Measurements from ENCODE around the gene CRK. TPM values are rescaled to one million over a fixed set of nuclear protein-coding genes. Genes with fewer than 3 reads are reported as not detected.
"Not testable (repeated sequence)": the region's sequence is repeated elsewhere in the genome, so short reads cannot be mapped to it uniquely, and the experiment has no call there.

The CRK gene
- total RNA-seq, 1 experiment from 2014 or later = 72.3 TPM

GRCh38 chr17:1420981-1421380 lies 35.1 kb downstream of the CRK start:
- no peaks in the 10 kb centered on the region for H3K4me1 ChIP-seq
- H3K4me3 Mint-ChIP-seq (ENCODE audit: unreplicated experiment) = no peak overlapping the region
- no peaks in the 10 kb centered on the region for H3K27me3 ChIP-seq (replicated peaks; ENCODE audit: control insufficient read depth, insufficient read depth, low read length)
- CTCF ChIA-PET = no interaction called here
- H3K4me3 ChIP-seq (ENCODE audit: low read depth, low read length) = no peak overlapping the region
- intact Hi-C loops (cut with micrococcal nuclease; ENCODE audit: unreplicated experiment) = no loop called here
- H3K27ac Mint-ChIP-seq (ENCODE audit: unreplicated experiment) = no peak overlapping the region
- H3K9me3 ChIP-seq = no peaks in the 10 kb centered on the region
- POLR2A ChIA-PET = no interaction called here
- no peaks in the 10 kb centered on the region for H3K27me3 Mint-ChIP-seq (ENCODE audit: insufficient read depth, unreplicated experiment)
- BruUV-seq (replicated peaks) = TSS peak; percentile 37
- peaks cover 6% of the 10 kb centered on the region for H3K4me1 Mint-ChIP-seq (ENCODE audit: low read depth, unreplicated experiment)
- DNase-seq = no peak
- peaks cover 85% of the 10 kb centered on the region for H3K36me3 Mint-ChIP-seq (ENCODE audit: insufficient read depth, unreplicated experiment)
- peaks cover 3% of the 10 kb centered on the region; the same call in 1 of the 2 replicates for H3K36me3 ChIP-seq (ENCODE audit: control insufficient read depth, insufficient read depth, low read length)
- TF ChIP-seq, protein P1, sequence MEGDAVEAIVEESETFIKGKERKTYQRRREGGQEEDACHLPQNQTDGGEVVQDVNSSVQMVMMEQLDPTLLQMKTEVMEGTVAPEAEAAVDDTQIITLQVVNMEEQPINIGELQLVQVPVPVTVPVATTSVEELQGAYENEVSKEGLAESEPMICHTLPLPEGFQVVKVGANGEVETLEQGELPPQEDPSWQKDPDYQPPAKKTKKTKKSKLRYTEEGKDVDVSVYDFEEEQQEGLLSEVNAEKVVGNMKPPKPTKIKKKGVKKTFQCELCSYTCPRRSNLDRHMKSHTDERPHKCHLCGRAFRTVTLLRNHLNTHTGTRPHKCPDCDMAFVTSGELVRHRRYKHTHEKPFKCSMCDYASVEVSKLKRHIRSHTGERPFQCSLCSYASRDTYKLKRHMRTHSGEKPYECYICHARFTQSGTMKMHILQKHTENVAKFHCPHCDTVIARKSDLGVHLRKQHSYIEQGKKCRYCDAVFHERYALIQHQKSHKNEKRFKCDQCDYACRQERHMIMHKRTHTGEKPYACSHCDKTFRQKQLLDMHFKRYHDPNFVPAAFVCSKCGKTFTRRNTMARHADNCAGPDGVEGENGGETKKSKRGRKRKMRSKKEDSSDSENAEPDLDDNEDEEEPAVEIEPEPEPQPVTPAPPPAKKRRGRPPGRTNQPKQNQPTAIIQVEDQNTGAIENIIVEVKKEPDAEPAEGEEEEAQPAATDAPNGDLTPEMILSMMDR (IDR thresholded peaks at IDR 0.05; ENCODE audit: insufficient read depth in 1 of 2, low read depth in 1 of 2, low read length in 1 of 2, severe bottlenecking in 1 of 2, unreplicated experiment in 1 of 2) = no peak
- H3K9me3 Mint-ChIP-seq (ENCODE audit: unreplicated experiment) = no peaks in the 10 kb centered on the region

DNA sequence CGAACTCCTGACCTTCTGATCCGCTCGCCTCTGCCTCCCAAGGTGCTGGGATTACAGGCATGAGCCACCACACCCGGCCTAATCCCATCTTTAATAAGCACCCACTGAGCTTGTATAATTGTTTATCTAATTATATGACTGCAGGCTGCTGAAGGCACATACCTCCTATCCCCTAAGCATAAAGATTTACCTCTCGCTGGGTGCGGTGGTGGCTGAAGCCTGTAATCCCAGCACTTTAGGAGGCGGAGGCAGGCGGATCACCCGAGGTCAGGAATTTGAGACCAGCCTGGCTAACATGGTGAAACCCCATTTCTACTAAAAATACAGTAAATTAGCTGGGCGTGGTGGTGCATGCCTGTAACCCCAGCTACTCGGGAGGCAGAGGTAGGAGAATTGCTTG lies 35.9 kb downstream of the CRK start:
- Histone ChIP-seq H3K27me3 (replicated peaks; ENCODE audit: control insufficient read depth, insufficient read depth, low read length) (no peaks in the 10 kb centered on the region), H3K9me3 (no peaks in the 10 kb centered on the region), H3K4me1 (no peaks in the 10 kb centered on the region), H3K36me3 (ENCODE audit: control insufficient read depth, insufficient read depth, low read length) (0 out of 2 replicates have a peak, but pooled peaks cover 3% of the 10 kb centered on the region), H3K4me3 (ENCODE audit: low read depth, low read length) (no peak overlapping the region)
- Mint-ChIP-seq H3K36me3 (ENCODE audit: insufficient read depth, unreplicated experiment) (peaks cover 83% of the 10 kb centered on the region), H3K27ac (ENCODE audit: unreplicated experiment) (no peak overlapping the region), H3K4me1 (ENCODE audit: low read depth, unreplicated experiment) (peaks cover 6% of the 10 kb centered on the region), H3K9me3 (ENCODE audit: unreplicated experiment) (no peaks in the 10 kb centered on the region), H3K4me3 (ENCODE audit: unreplicated experiment) (no peak overlapping the region), H3K27me3 (ENCODE audit: insufficient read depth, unreplicated experiment) (no peaks in the 10 kb centered on the region)
- ChIA-PET CTCF (interaction anchor here (1.2 kb wide), 1 partner anchor 29 kb away, joined by 3 read pairs; no protein-coding TSS in a partner anchor), POLR2A (no interaction called here)
- no peak for DNase-seq
- intact Hi-C loops (cut with micrococcal nuclease; ENCODE audit: unreplicated experiment) = no loop called here
- TF ChIP-seq, protein P1 (IDR thresholded peaks at IDR 0.05; ENCODE audit: insufficient read depth in 1 of 2, low read depth in 1 of 2, low read length in 1 of 2, severe bottlenecking in 1 of 2, unreplicated experiment in 1 of 2) = no peak
- no TSS peak for BruUV-seq (replicated peaks)

DNA sequence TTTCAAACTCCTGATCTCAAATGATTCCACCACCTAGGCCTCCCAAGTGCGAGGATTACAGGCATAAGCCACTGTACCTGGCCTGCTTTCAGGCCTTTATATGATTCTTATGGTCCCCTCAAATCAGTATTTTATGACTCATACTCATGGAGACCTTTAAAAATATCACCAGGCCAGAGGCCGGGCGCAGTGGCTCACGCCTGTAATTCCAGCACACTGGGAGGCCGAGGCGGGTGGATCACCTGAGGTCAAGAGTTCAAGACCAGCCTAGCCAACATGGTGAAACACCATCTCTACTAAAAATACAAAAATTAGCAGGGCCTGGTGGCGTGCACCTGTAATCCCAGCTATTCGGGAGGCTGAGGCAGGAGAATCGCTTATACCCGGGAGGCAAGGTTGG lies 37.6 kb downstream of the CRK start:
- H3K36me3 ChIP-seq (ENCODE audit: control insufficient read depth, insufficient read depth, low read length); DNase-seq; BruUV-seq (replicated peaks); H3K4me1 ChIP-seq; H3K27me3 Mint-ChIP-seq (ENCODE audit: insufficient read depth, unreplicated experiment); H3K4me1 Mint-ChIP-seq (ENCODE audit: low read depth, unreplicated experiment); H3K4me3 ChIP-seq (ENCODE audit: low read depth, low read length); H3K27me3 ChIP-seq (replicated peaks; ENCODE audit: control insufficient read depth, insufficient read depth, low read length); H3K9me3 ChIP-seq; H3K4me3 Mint-ChIP-seq (ENCODE audit: unreplicated experiment); POLR2A ChIA-PET; H3K27ac Mint-ChIP-seq (ENCODE audit: unreplicated experiment): not testable (repeated sequence)
- CTCF ChIA-PET = interaction anchor here (0.7 kb wide), 1 partner anchor 23 kb away, joined by 3 read pairs; no protein-coding TSS in a partner anchor
- intact Hi-C loops (cut with micrococcal nuclease; ENCODE audit: unreplicated experiment) = loop anchor here (10.0 kb wide), 1 partner anchor 54 kb away; no protein-coding TSS in a partner anchor
- peaks cover 76% of the 10 kb centered on the region for H3K36me3 Mint-ChIP-seq (ENCODE audit: insufficient read depth, unreplicated experiment)
- H3K9me3 Mint-ChIP-seq (ENCODE audit: unreplicated experiment) = peaks cover 12% of the 10 kb centered on the region

- peaks cover 12% of the 10 kb centered on the region for H3K9me3 Mint-ChIP-seq (ENCODE audit: unreplicated experiment)
- H3K27me3 ChIP-seq (replicated peaks; ENCODE audit: control insufficient read depth, insufficient read depth, low read length) = no peaks in the 10 kb centered on the region
- peaks cover 6% of the 10 kb centered on the region; the same call in 1 of the 2 replicates for H3K4me1 ChIP-seq
- no peaks in the 10 kb centered on the region for H3K27me3 Mint-ChIP-seq (ENCODE audit: insufficient read depth, unreplicated experiment)
- H3K4me1 Mint-ChIP-seq (ENCODE audit: low read depth, unreplicated experiment) = peaks cover 9% of the 10 kb centered on the region
- intact Hi-C loops (cut with micrococcal nuclease; ENCODE audit: unreplicated experiment) = loop anchor here (10.0 kb wide), 1 partner anchor 52 kb away; no protein-coding TSS in a partner anchor
- DNase-seq = no peak
- no peak overlapping the region for H3K27ac Mint-ChIP-seq (ENCODE audit: unreplicated experiment)
- H3K36me3 ChIP-seq (ENCODE audit: control insufficient read depth, insufficient read depth, low read length) = no peaks in the 10 kb centered on the region
- H3K9me3 ChIP-seq = 0 out of 2 replicates have a peak, but pooled peaks cover 3% of the 10 kb centered on the region
- no TSS peak for BruUV-seq (replicated peaks)
- H3K36me3 Mint-ChIP-seq (ENCODE audit: insufficient read depth, unreplicated experiment) = peaks cover 56% of the 10 kb centered on the region
- no peak overlapping the region for H3K4me3 Mint-ChIP-seq (ENCODE audit: unreplicated experiment)
- H3K4me3 ChIP-seq (ENCODE audit: low read depth, low read length) = no peak overlapping the region
- TF ChIP-seq, protein P1 (IDR thresholded peaks at IDR 0.05; ENCODE audit: insufficient read depth in 1 of 2, low read depth in 1 of 2, low read length in 1 of 2, severe bottlenecking in 1 of 2, unreplicated experiment in 1 of 2) = no peak
- CTCF ChIA-PET = no interaction called here
- POLR2A ChIA-PET = no interaction called here
Measured at GRCh38 chr17:1416414-1416813, 39.6 kb downstream of the CRK start.

All from Caco-2 (cell line).